PC-9 (cell line): ENCODE data around the gene ZNRF3. TPM values are rescaled to one million over a fixed set of nuclear protein-coding genes. Genes with fewer than 3 reads are reported as not detected.

ENCODE experiments used
- BruUV-seq: library from RNA; stranded (reverse); fragments of 400-500 nt; replicated peaks from 2 replicates; lab custom pipeline; 2021; lab: Mats Ljungman, UMichigan
- CTCF ChIA-PET: fragments of 300-600 bp; sonication (Branson Sonifier 250); formaldehyde crosslinking; loops from one replicate; lab custom pipeline; 2022; ENCODE audit warnings: antibody characterized with exemption; lab: Charles Lee
- POLR2A ChIA-PET: fragments of 300-600 bp; sonication (Branson Sonifier 250); formaldehyde crosslinking; loops from one replicate; lab custom pipeline; 2022; ENCODE audit warnings: antibody characterized with exemption; ENCODE audit not compliant: unreplicated experiment; lab: Charles Lee
- DNase-seq, 2 experiments: peaks; one replicate each; pipeline versions ENCODE4 v3.0.0 to v3.0.0-alpha.2; 2015 to 2022; ENCODE audit warnings: mixed read lengths in 1 of 2
- H2AFZ ChIP-seq: fragments of 200-600 bp; sonication (generic); 2 replicates; pipeline ENCODE4 v1.8.1; 2017; ENCODE audit warnings: antibody characterized with exemption
- H3F3A ChIP-seq: fragments of 200-600 bp; sonication (generic); 2 replicates; pipeline ENCODE4 v1.8.1; 2017; ENCODE audit warnings: antibody characterized with exemption, mild to moderate bottlenecking, low read depth; ENCODE audit not compliant: insufficient read depth
- H3K27ac ChIP-seq: fragments of 200-600 bp; sonication (generic); 2 replicates; pipeline ENCODE4 v1.6.1; 2016; ENCODE audit warnings: mixed run types
- H3K27me3 ChIP-seq: fragments of 200-600 bp; sonication (generic); 2 replicates; pipeline ENCODE4 v1.6.1; 2016; ENCODE audit warnings: low read depth, mixed run types; ENCODE audit not compliant: insufficient read depth
- H3K36me3 ChIP-seq: fragments of 200-600 bp; sonication (generic); 2 replicates; pipeline ENCODE4 v1.6.1; 2016; ENCODE audit warnings: low read depth, mixed run types
- H3K4me1 ChIP-seq: fragments of 200-600 bp; sonication (generic); replicated peaks from 2 replicates; pipeline ENCODE4 v1.6.1; 2016; ENCODE audit warnings: mixed run types; ENCODE audit not compliant: insufficient read depth
- H3K4me2 ChIP-seq: fragments of 200-600 bp; sonication (generic); 2 replicates; pipeline ENCODE4 v1.6.1; 2017; ENCODE audit warnings: mixed run types
- H3K4me3 ChIP-seq: fragments of 200-600 bp; sonication (generic); 2 replicates; pipeline ENCODE4 v1.6.1; 2016; ENCODE audit warnings: mixed run types
- H3K79me2 ChIP-seq: fragments of 200-600 bp; sonication (generic); 2 replicates; pipeline ENCODE4 v1.6.1; 2017; ENCODE audit warnings: low read depth, mixed run types
- H3K9me2 ChIP-seq: fragments of 200-600 bp; sonication (generic); 2 replicates; pipeline ENCODE4 v1.8.1; 2017; ENCODE audit warnings: mild to moderate bottlenecking; ENCODE audit not compliant: insufficient read depth
- H3K9me3 ChIP-seq: fragments of 200-600 bp; sonication (generic); 2 replicates; pipeline ENCODE4 v1.8.1; 2016; ENCODE audit warnings: low read depth; ENCODE audit not compliant: insufficient read depth
- H4K20me1 ChIP-seq: fragments of 200-600 bp; sonication (generic); 2 replicates; pipeline ENCODE4 v1.8.1; 2017; ENCODE audit not compliant: insufficient read depth
- CTCF ChIP-seq: fragments of 200-600 bp; sonication (generic); conservative IDR thresholded peaks from 2 replicates; pipeline ENCODE4 v1.6.1; 2017; ENCODE audit warnings: mixed run types, antibody characterized with exemption, mild to moderate bottlenecking, moderate library complexity
- EZH2 ChIP-seq: fragments of 200-600 bp; sonication (generic); IDR thresholded peaks from 2 replicates; pipeline ENCODE4 v1.8.0; 2017; ENCODE audit warnings: antibody characterized with exemption, low read depth
- intact Hi-C: fragments of 100-400 bp; cut with micrococcal nuclease; formaldehyde crosslinking; loops from one replicate; pipeline ENCODE4 v1.10.0; 2022; ENCODE audit not compliant: unreplicated experiment
- total RNA-seq: library from RNA; stranded (reverse); gene quantifications from 2 replicates; pipeline ENCODE4 v1.2.3, GENCODE V29; 2021

ZNRF3 gene
- total RNA-seq, 1 experiment from 2014 or later: 5.2 TPM

GRCh38 chr22:28917747-28918549 lies 34.6 kb downstream of the ZNRF3 start:
- no TSS peak for BruUV-seq
- H3K9me3 ChIP-seq: no peaks in the 10 kb centered on the region
- H3K4me1 ChIP-seq: no peaks in the 10 kb centered on the region
- CTCF ChIA-PET: no interaction called here
- H3K27ac ChIP-seq: no peak overlapping the region
- H4K20me1 ChIP-seq: no peaks in the 10 kb centered on the region; the same call in 1 of the 2 replicates
- no peak for DNase-seq
- no peaks in the 10 kb centered on the region for H3K36me3 ChIP-seq
- no peak overlapping the region for H3K4me2 ChIP-seq
- no peak overlapping the region for H3K4me3 ChIP-seq
- peaks cover 32% of the 10 kb centered on the region for H3K79me2 ChIP-seq
- TF ChIP-seq CTCF: no peak
- no peak for TF ChIP-seq EZH2
- no peaks in the 10 kb centered on the region for H3K27me3 ChIP-seq
- H3F3A ChIP-seq: no peaks in the 10 kb centered on the region; the same call in 1 of the 2 replicates
- no peaks in the 10 kb centered on the region for H3K9me2 ChIP-seq
- no peak overlapping the region for H2AFZ ChIP-seq
- POLR2A ChIA-PET: no interaction called here
- intact Hi-C loops: no loop called here

GRCh38 chr22:28918550-28919271 lies 35.3 kb downstream of the ZNRF3 start:
- ChIA-PET POLR2A (no interaction called here), CTCF (no interaction called here)
- no peaks in the 10 kb centered on the region for H3K27me3 ChIP-seq
- no peak overlapping the region for H3K4me3 ChIP-seq
- no peak overlapping the region for H2AFZ ChIP-seq
- no peak for DNase-seq
- no peak overlapping the region for H3K27ac ChIP-seq
- no peaks in the 10 kb centered on the region for H3K9me3 ChIP-seq
- no peak overlapping the region for H3K4me2 ChIP-seq
- TF ChIP-seq CTCF: no peak
- no peak for TF ChIP-seq EZH2
- no TSS peak for BruUV-seq
- H3K36me3 ChIP-seq: no peaks in the 10 kb centered on the region
- H3K4me1 ChIP-seq: no peaks in the 10 kb centered on the region
- peaks cover 24% of the 10 kb centered on the region for H3K79me2 ChIP-seq
- intact Hi-C loops: no loop called here
- no peaks in the 10 kb centered on the region; the same call in 1 of the 2 replicates for H4K20me1 ChIP-seq
- H3F3A ChIP-seq: no peaks in the 10 kb centered on the region
- no peaks in the 10 kb centered on the region for H3K9me2 ChIP-seq

- Histone ChIP-seq H2AFZ (no peak overlapping the region), H3K79me2 (0 out of 2 replicates have a peak, but pooled peaks cover 4% of the 10 kb centered on the region), H3K9me2 (no peaks in the 10 kb centered on the region), H3K9me3 (no peaks in the 10 kb centered on the region), H3F3A (no peaks in the 10 kb centered on the region), H3K27ac (no peak overlapping the region), H3K4me3 (no peak overlapping the region), H3K4me1 (no peaks in the 10 kb centered on the region), H3K4me2 (no peak overlapping the region), H3K36me3 (no peaks in the 10 kb centered on the region), H4K20me1 (no peaks in the 10 kb centered on the region; the same call in 1 of the 2 replicates), H3K27me3 (no peaks in the 10 kb centered on the region)
- intact Hi-C loops: no loop called here
- CTCF ChIA-PET: no interaction called here
- BruUV-seq: no TSS peak
- no peak for TF ChIP-seq CTCF
- no peak for TF ChIP-seq EZH2
- POLR2A ChIA-PET: no interaction called here
- DNase-seq: no peak
These were observed 37.6 kb downstream of the ZNRF3 start for GRCh38 chr22:28920757-28921584.
